HK-2 (cell line): ENCODE measurements around the gene CMIP.
"Not testable (repeated sequence)": the region's sequence is repeated elsewhere in the genome, so short reads cannot be mapped to it uniquely, and the experiment has no call there.

ENCODE experiments used
- DNase-seq: peaks from one replicate; pipeline ENCODE4 v3.0.0-alpha.2; 2018; ENCODE audit not compliant: unreplicated experiment

The CMIP gene

GRCh38 chr16:81716478-81717225, 272.0 kb downstream of the CMIP start:
- DNase-seq: no peak

GRCh38 chr16:81717662-81718189, 273.1 kb downstream of the CMIP start:
- no peak for DNase-seq

- DNase-seq: no peak
Measured at GRCh38 chr16:81718637-81719036, 274.0 kb downstream of the CMIP start.

GRCh38 chr16:81719993-81720392, 275.4 kb downstream of the CMIP start:
- no peak for DNase-seq

GRCh38 chr16:81720973-81721906, 276.6 kb downstream of the CMIP start:
- DNase-seq: no peak

GRCh38 chr16:81723098-81723723, 278.6 kb downstream of the CMIP start:
- DNase-seq: no peak

GRCh38 chr16:81728435-81728834, 283.8 kb downstream of the CMIP start:
- DNase-seq: no peak

- no peak for DNase-seq
Measured at GRCh38 chr16:81729451-81729850, 284.8 kb downstream of the CMIP start.

GRCh38 chr16:81730090-81731051, 285.8 kb downstream of the CMIP start:
- peak; percentile 88 for DNase-seq

- DNase-seq: no peak
Measured at GRCh38 chr16:81731649-81732048, 287.0 kb downstream of the CMIP start.

- no peak for DNase-seq
Measured at GRCh38 chr16:81732699-81733098, 288.1 kb downstream of the CMIP start.

- DNase-seq: no peak
Measured at GRCh38 chr16:81733295-81733694, 288.7 kb downstream of the CMIP start.

GRCh38 chr16:81734632-81735434, 290.2 kb downstream of the CMIP start:
- no peak for DNase-seq

- DNase-seq: peak; percentile 82
Measured at GRCh38 chr16:81737885-81738536, 293.4 kb downstream of the CMIP start.

- DNase-seq: no peak
Measured at GRCh38 chr16:81738783-81739496, 294.3 kb downstream of the CMIP start.

- DNase-seq: no peak
Measured at GRCh38 chr16:81739503-81739902, 294.9 kb downstream of the CMIP start.

GRCh38 chr16:81740169-81740568, 295.6 kb downstream of the CMIP start:
- DNase-seq: no peak

GRCh38 chr16:81741430-81741770, 296.8 kb downstream of the CMIP start:
- DNase-seq: not testable (repeated sequence)

- DNase-seq: no peak
Measured at GRCh38 chr16:81744385-81744784, 299.8 kb downstream of the CMIP start.
